GM06990 (cell line): Measurements from ENCODE around the gene SDK2.

Experiments
- DNase-seq: peaks from one replicate; pipeline ENCODE4 v3.0.0-alpha.2; 2011; ENCODE audit not compliant: insufficient read length; ENCODE audit errors: extremely low read depth
- H3K27me3 ChIP-seq: replicated peaks from 2 replicates; pipeline ENCODE4 v1.6.0; 2011; ENCODE audit warnings: low read length; ENCODE audit not compliant: control insufficient read depth, insufficient read depth
- H3K36me3 ChIP-seq: 2 replicates; pipeline ENCODE4 v1.5.1; 2011; ENCODE audit warnings: low read length; ENCODE audit not compliant: control insufficient read depth, insufficient read depth
- H3K4me3 ChIP-seq: replicated peaks from 2 replicates; pipeline ENCODE4 v1.5.1; 2011; ENCODE audit warnings: low read depth, mild to moderate bottlenecking, control low read depth, low read length
- CTCF ChIP-seq: IDR thresholded peaks from 2 replicates; pipeline ENCODE4 v1.5.1; 2011; ENCODE audit warnings: low read length, control low read depth, mild to moderate bottlenecking, inconsistent platforms; ENCODE audit not compliant: insufficient read depth, poor library complexity, severe bottlenecking

Gene SDK2

GRCh38 chr17:73519011-73519410, 125.2 kb downstream of the SDK2 start:
- peaks cover 4% of the 10 kb centered on the region for H3K27me3 ChIP-seq
- H3K4me3 ChIP-seq: no peak overlapping the region
- TF ChIP-seq CTCF: no peak
- DNase-seq: no peak
- H3K36me3 ChIP-seq: no peaks in the 10 kb centered on the region

GRCh38 chr17:73516431-73516830, 127.8 kb downstream of the SDK2 start:
- no peak for DNase-seq
- Histone ChIP-seq H3K27me3 (peaks cover 4% of the 10 kb centered on the region), H3K36me3 (no peaks in the 10 kb centered on the region), H3K4me3 (no peak overlapping the region)
- no peak for TF ChIP-seq CTCF

- Histone ChIP-seq H3K36me3 (no peaks in the 10 kb centered on the region), H3K27me3 (peaks cover 4% of the 10 kb centered on the region), H3K4me3 (no peak overlapping the region)
- TF ChIP-seq CTCF: no peak
- DNase-seq: no peak
These were observed 129.9 kb downstream of the SDK2 start for GRCh38 chr17:73514146-73514863.

- TF ChIP-seq CTCF: no peak
- H3K27me3 ChIP-seq: peaks cover 4% of the 10 kb centered on the region
- H3K4me3 ChIP-seq: no peak overlapping the region
- H3K36me3 ChIP-seq: no peaks in the 10 kb centered on the region
- DNase-seq: no peak
These were observed 130.8 kb downstream of the SDK2 start for GRCh38 chr17:73513426-73513825.

GRCh38 chr17:73511719-73512115, 132.5 kb downstream of the SDK2 start:
- no peak for DNase-seq
- Histone ChIP-seq H3K36me3 (no peaks in the 10 kb centered on the region), H3K4me3 (no peak overlapping the region), H3K27me3 (peaks cover 3% of the 10 kb centered on the region)
- TF ChIP-seq CTCF: no peak
